Esophagus muscularis mucosa (tissue), 4 donors: ENCODE measurements around the gene UGCG. TPM values are rescaled to one million over a fixed set of nuclear protein-coding genes. Genes with fewer than 3 reads are reported as not detected.
"Not testable (repeated sequence)": the region's sequence is repeated elsewhere in the genome, so short reads cannot be mapped to it uniquely, and the experiment has no call there.

Experiments
- DNase-seq: peaks from one replicate; pipeline ENCODE4 v3.0.0-alpha.2; 2017; ENCODE audit errors: extremely low spot score
- H3K27ac ChIP-seq, 4 donors: fragments of 200-600 bp; sonication (generic); replicated peaks in 1 of 4; 1 replicate in 3 of 4; 2 replicates in 1 of 4; pipeline ENCODE4 v1.5.1; 2016 to 2019; ENCODE audit warnings: mild to moderate bottlenecking in 1 of 4
- H3K27me3 ChIP-seq, 4 donors: fragments of 200-600 bp; sonication (generic); one replicate each; pipeline versions ENCODE4 v1.5.1 to v1.6.0; 2016 to 2019
- H3K36me3 ChIP-seq, 4 donors: fragments of 200-600 bp; sonication (generic); one replicate each; pipeline ENCODE4 v1.5.1; 2016 to 2019
- H3K4me1 ChIP-seq, 4 donors: fragments of 200-600 bp; sonication (generic); one replicate each; pipeline ENCODE4 v1.5.1; 2016 to 2019
- H3K4me3 ChIP-seq, 4 donors: fragments of 200-600 bp; sonication (generic); 1 replicate in 2 of 4; 2 replicates in 2 of 4; pipeline ENCODE4 v1.5.1; 2016 to 2019; ENCODE audit warnings: mild to moderate bottlenecking in 4 of 4, moderate library complexity in 1 of 4
- H3K9me3 ChIP-seq, 4 donors: fragments of 200-600 bp; sonication (generic); 1 replicate in 3 of 4; 2 replicates in 1 of 4; pipeline ENCODE4 v1.5.1; 2016 to 2019
- EP300 ChIP-seq: sonication (generic); formaldehyde crosslinking; IDR thresholded peaks from one replicate; pipeline ENCODE4 v1.6.1; 2017; ENCODE audit warnings: antibody characterized with exemption
- POLR2A ChIP-seq: fragments of 450-650 bp; IDR thresholded peaks from one replicate; pipeline ENCODE4 v1.6.1; 2017; ENCODE audit warnings: antibody characterized with exemption, moderate library complexity, mild to moderate bottlenecking, low read depth
- POLR2AphosphoS5 ChIP-seq, 2 donors: sonication (generic); formaldehyde crosslinking; IDR thresholded peaks; one replicate each; pipeline ENCODE4 v1.6.1; 2017; ENCODE audit warnings: antibody characterized with exemption in 2 of 2
- WGBS: methylation state at CpG from one replicate; pipeline ENCODE4 v1.1.5; 2018; 5-methylcytosine and 5-hydroxymethylcytosine counted together
- intact Hi-C: fragments of 100-400 bp; cut with DNase I; formaldehyde crosslinking; loops from one replicate; pipeline ENCODE4 v1.15.1; 2023
- total RNA-seq, 4 donors: library from RNA; depleted of rRNA; stranded (reverse); fragments of >200 nt; gene quantifications; one replicate each; pipeline versions ENCODE4 v1.1.0 to v1.2.1, GENCODE V29; 2016
- TF ChIP-seq, protein P1 (sequence below), 3 experiments: fragments of 200-600 bp in 2 of 3; fragments of 450-650 bp in 1 of 3; sonication (generic) in 2 of 3; IDR thresholded peaks; one replicate each; pipeline ENCODE4 v1.5.1; 2017 to 2019; ENCODE audit warnings: antibody characterized with exemption in 3 of 3, mild to moderate bottlenecking in 2 of 3, moderate library complexity in 1 of 3

Gene UGCG
- total RNA-seq, 4 donors from 2014 or later, result 24.5 to 87.8 (median 33.5) TPM

DNA sequence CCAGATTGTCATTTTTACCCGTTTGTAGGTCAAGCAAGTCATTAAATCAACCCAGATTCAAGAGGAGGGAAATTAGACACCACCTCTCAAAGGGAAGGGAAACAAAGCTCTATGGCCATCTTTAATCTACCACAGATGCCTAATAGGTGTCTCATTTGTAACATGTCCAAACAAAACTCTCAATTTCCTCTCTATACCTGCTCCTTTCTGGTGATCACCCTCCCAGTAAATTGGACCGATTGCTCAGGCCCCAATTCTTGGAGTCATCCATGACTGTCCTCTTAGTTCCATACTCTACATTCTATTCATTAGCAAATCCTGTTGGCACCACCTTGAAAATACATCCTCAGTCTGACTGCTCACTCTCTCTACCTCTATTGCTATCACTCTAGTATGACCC lies 22.1 kb upstream of the UGCG start:
- no peaks in the 10 kb centered on the region for H3K36me3 ChIP-seq
- DNase-seq, result no peak
- no peaks in the 10 kb centered on the region for H3K27me3 ChIP-seq
- no peaks in the 10 kb centered on the region for H3K9me3 ChIP-seq
- no peaks in the 10 kb centered on the region for H3K4me1 ChIP-seq
- TF ChIP-seq, protein P1, sequence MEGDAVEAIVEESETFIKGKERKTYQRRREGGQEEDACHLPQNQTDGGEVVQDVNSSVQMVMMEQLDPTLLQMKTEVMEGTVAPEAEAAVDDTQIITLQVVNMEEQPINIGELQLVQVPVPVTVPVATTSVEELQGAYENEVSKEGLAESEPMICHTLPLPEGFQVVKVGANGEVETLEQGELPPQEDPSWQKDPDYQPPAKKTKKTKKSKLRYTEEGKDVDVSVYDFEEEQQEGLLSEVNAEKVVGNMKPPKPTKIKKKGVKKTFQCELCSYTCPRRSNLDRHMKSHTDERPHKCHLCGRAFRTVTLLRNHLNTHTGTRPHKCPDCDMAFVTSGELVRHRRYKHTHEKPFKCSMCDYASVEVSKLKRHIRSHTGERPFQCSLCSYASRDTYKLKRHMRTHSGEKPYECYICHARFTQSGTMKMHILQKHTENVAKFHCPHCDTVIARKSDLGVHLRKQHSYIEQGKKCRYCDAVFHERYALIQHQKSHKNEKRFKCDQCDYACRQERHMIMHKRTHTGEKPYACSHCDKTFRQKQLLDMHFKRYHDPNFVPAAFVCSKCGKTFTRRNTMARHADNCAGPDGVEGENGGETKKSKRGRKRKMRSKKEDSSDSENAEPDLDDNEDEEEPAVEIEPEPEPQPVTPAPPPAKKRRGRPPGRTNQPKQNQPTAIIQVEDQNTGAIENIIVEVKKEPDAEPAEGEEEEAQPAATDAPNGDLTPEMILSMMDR (IDR thresholded peaks at IDR 0.05), result no peak
- TF ChIP-seq EP300 (no peak), POLR2AphosphoS5 (IDR thresholded peaks at IDR 0.05) (no peak), POLR2A (no peak)
- 100% methylated on average over 2 of the region's 2 CpGs for WGBS
- intact Hi-C loops, result no loop called here
- no peak overlapping the region for H3K4me3 ChIP-seq
- no peak overlapping the region for H3K27ac ChIP-seq

- H3K4me1 ChIP-seq, H3K36me3 ChIP-seq, intact Hi-C loops, H3K4me3 ChIP-seq, H3K27ac ChIP-seq, H3K9me3 ChIP-seq, H3K27me3 ChIP-seq, DNase-seq: not testable (repeated sequence)
- 93% methylated on average over 1 of the region's 1 CpG for WGBS
Measured at GRCh38 chr9:111875291-111875690, 21.3 kb upstream of the UGCG start.

DNA sequence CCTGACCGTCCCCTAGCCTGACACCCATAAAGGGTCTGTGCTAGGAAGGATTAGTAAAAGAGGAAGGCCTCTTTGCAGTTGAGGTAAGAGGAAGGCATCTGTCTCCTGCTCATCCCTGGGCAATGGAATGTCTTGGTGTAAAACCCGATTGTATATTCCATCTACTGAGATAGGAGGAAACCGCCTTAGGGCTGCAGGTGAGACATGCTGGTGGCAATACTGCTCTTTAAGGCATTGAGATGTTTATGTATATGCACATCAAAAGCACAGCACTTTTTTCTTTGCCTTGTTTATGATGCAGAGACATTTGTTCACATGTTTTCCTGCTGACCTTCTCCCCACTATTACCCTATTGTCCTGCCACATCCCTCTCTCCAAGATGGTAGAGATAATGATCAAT lies 20.9 kb upstream of the UGCG start:
- H3K27ac ChIP-seq, H3K4me3 ChIP-seq, H3K27me3 ChIP-seq, H3K9me3 ChIP-seq, H3K36me3 ChIP-seq, intact Hi-C loops, DNase-seq, H3K4me1 ChIP-seq: not testable (repeated sequence)
- 91% methylated on average over 3 of the region's 3 CpGs for WGBS

DNA sequence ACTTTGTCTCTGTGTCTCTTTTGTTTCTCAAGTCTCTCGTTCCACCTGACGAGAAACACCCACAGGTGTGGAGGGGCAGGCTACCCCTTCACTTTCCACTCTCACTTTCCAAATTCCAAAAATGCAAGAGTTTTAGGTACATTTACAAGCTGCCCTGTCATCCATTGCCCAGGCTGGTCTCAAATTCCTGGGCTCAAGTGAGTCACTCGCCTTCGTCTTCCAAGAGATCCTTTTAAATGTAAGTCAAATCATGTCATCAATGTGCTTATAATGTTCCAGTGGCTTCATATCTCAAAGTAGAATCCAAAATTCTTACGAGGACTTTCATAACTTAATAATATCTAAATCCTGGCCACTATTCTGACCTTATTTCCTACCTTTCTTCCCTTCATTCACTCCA lies 20.4 kb upstream of the UGCG start:
- DNase-seq, result no peak
- H3K27me3 ChIP-seq, result no peaks in the 10 kb centered on the region
- H3K4me1 ChIP-seq, result no peaks in the 10 kb centered on the region
- no peak overlapping the region for H3K27ac ChIP-seq
- TF ChIP-seq POLR2AphosphoS5 (IDR thresholded peaks at IDR 0.05) (no peak), EP300 (no peak), POLR2A (no peak)
- TF ChIP-seq, protein P1 (IDR thresholded peaks at IDR 0.05), result no peak
- intact Hi-C loops, result no loop called here
- 95% methylated on average over 5 of the region's 5 CpGs for WGBS
- no peak overlapping the region for H3K4me3 ChIP-seq
- H3K9me3 ChIP-seq, result peaks cover 0 to 3% (median 0%) of the 10 kb centered on the region in 4 donors
- no peaks in the 10 kb centered on the region for H3K36me3 ChIP-seq

DNA sequence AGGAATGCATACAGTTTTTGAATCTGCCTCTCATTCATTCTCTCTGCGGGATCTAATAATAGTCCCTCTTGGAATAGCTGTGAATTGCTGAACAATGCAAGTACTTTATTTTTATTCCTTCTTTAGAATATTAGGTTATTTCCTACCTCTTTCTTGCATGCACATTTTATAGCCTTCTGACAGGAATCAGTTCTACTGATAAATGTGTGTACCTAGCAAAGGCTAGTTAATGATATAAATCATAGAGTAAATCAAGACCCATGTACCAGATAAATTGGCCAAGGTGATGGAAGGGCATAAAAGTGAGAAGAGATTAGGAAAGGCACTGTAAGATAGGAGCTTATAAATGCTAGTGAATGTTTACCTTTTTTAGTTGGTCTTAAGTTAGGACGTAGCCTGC lies 19.2 kb upstream of the UGCG start:
- no peaks in the 10 kb centered on the region for H3K36me3 ChIP-seq
- H3K27ac ChIP-seq, result no peak overlapping the region
- peaks cover 0 to 5% (median 0%) of the 10 kb centered on the region in 4 donors for H3K9me3 ChIP-seq
- TF ChIP-seq POLR2A (no peak), EP300 (no peak), POLR2AphosphoS5 (IDR thresholded peaks at IDR 0.05) (no peak)
- TF ChIP-seq, protein P1 (IDR thresholded peaks at IDR 0.05), result no peak
- WGBS, result 93% methylated on average over 2 of the region's 2 CpGs
- no peak for DNase-seq
- no peak overlapping the region for H3K4me3 ChIP-seq
- H3K27me3 ChIP-seq, result no peaks in the 10 kb centered on the region
- H3K4me1 ChIP-seq, result no peaks in the 10 kb centered on the region
- intact Hi-C loops, result no loop called here

GRCh38 chr9:111878946-111879345 lies 17.7 kb upstream of the UGCG start:
- Histone ChIP-seq H3K27me3 (no peaks in the 10 kb centered on the region), H3K36me3 (no peaks in the 10 kb centered on the region), H3K27ac (no peak overlapping the region), H3K4me1 (no peaks in the 10 kb centered on the region), H3K9me3 (peaks cover 0 to 5% (median 0%) of the 10 kb centered on the region in 4 donors), H3K4me3 (no peak overlapping the region)
- DNase-seq, result no peak
- intact Hi-C loops, result no loop called here
- 67% methylated on average over 3 of the region's 3 CpGs for WGBS
- TF ChIP-seq POLR2AphosphoS5 (IDR thresholded peaks at IDR 0.05) (no peak), POLR2A (no peak)
- TF ChIP-seq, protein P1 (IDR thresholded peaks at IDR 0.05), result no peak
